GOT3 (cell line): ENCODE results near the gene RNF187.

Source experiments
- DNase-seq: peaks from one replicate; lab custom pipeline; 2025; ENCODE audit warnings: mixed read lengths; lab: John Stamatoyannopoulos, UW

The RNF187 gene

DNA sequence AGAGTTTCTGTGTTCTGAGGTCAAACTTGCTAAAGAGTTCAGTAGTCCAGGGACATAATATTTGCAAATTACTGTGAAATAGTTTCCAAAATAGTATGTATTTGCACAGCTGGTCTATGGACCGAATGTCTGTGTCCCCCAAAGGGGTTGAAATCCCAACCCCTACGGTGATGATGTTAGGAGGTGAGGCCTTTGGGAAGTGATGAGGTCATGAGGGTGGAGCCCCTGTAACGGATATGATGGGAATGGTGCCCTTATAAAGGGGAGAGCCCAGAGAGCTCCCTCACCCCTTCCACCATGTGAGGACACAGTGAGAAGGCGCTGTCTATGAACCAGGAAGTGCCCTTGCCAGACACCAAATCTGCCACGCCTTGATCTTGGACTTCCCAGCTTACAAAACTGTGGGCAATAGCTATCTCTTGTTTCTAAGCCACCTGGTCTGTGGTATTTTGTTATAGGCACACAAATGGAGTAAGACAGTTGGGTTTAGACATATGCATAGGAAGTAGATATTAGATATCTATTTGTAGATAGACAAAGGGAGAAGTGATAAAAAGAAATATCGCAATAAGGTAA is 21.7 kb downstream of the RNF187 start:
- no peak for DNase-seq

DNA sequence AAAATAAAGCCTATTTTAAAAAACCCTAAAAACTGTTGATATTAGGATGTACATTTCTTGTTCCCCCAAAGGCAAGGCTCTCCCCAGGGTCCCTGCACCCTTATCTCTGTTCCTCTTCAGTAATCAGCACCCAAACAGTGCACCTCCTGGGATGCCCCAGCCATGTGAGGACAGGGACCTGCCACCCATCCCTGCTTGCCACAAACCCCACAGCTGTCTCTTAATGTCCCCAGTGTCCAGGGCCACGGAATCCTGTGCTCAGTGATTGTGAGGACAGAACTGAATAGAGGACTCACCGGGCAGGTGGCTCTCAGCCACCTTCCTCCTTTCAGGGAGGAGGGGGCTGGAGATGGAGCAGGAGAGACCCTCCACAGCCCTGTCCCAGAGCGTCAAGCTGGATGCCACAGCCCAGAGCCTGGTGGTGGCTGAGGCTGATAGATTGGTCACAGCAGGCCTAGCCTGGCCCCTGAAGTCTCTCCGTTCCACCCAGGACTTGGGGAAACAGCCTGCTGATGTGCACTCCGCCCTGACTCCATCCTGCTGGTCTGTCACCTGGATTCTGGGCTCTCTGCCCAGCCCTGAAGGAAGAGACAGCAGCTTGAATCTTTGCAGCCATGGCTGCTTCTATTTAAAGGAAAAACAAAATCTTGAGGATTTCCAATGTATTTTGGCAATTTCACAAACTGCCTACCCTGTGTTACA is 23.1 kb downstream of the RNF187 start:
- DNase-seq = no peak

DNA sequence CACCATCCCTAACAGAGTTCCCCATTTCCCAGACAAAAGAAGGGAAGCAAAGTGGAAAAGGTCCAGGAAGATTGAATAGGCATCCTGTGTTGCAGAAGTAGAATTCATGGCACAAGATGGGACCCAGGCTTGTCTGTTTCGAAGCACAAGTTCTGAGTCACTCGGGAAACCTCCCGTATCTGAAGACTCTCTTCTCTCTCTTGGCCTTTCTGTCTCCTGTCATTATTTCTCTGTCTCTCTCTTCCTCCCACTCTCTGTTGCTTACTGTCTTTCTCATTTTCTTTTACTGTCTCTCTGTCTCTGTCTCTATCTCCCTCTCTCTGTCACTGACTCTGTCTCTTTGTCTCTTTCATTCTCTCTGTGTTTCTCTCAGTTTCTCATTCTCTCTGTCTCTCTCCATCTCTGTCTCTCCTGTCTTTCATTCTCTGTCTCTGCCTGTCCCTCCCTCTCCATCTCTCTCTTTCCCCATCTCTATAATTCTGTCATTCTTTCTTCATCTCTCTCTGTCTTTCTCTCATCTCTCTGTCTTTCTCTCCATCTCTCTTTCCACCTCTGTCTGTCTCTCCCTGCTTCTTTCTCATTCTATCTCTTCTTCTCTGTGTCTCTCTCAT is 23.7 kb downstream of the RNF187 start:
- DNase-seq = no peak

DNA sequence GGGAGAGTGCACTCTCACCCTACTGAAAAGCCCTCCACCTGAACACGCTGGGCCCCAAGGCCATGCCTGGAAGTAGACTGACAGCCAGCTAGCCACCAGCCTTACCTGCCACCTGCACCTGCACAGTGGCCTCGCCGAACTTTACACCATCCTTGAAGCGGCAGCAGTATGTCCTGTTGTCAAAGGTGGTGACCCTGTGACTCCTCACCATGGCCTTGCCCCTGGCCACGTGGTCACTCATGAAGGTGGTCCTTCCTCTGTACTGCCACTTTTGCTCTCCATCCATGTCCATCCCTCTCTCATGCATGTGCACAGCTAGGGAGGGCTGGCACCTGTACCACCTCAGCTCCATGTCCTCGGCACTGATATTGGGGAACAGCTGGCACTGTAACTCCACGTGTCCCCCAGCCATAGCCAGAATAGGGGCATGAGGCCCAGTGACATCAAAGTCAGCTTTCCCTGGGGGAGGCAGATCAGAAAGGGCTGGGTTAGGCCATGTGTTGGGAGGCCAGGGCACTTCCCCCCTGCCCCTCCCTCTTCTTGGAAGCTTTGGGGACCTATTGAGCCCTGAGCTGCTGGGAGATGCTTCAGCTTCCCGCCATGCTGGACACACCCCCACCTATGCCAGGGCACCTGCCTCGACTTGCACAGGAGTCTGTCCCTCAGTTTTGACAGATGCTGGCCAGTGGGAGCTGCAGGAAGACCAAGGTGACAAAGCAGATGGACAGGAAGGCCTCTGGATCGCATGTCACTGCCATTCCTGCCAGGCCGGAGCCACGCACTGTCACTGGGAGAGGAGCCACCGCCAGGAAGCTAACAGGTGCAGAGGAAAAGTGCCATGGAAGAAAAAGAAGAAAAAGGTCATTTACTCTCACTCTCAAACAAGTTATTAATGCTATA is 24.6 kb downstream of the RNF187 start:
- DNase-seq = no peak

DNA sequence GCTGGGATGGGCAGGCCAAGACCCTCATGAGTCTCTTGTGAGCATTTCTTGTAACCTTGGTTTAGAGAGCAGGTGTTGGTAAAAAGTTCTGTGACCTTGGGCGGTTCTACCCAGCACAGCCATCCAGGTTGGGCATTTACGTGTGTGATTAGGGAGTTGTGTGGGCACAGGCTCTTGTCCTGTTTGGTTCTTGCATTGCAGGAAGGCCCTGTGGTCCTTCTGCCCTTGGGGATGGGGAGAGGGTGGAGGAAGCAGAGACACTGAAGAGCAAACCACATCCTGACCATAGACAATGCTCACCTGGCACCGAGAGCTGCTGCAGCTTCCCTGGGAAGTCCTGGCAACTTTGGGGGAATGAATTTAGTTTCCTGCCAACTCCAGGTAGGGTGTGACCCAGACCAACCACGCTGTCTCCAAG is 25.6 kb downstream of the RNF187 start:
- no peak for DNase-seq

DNA sequence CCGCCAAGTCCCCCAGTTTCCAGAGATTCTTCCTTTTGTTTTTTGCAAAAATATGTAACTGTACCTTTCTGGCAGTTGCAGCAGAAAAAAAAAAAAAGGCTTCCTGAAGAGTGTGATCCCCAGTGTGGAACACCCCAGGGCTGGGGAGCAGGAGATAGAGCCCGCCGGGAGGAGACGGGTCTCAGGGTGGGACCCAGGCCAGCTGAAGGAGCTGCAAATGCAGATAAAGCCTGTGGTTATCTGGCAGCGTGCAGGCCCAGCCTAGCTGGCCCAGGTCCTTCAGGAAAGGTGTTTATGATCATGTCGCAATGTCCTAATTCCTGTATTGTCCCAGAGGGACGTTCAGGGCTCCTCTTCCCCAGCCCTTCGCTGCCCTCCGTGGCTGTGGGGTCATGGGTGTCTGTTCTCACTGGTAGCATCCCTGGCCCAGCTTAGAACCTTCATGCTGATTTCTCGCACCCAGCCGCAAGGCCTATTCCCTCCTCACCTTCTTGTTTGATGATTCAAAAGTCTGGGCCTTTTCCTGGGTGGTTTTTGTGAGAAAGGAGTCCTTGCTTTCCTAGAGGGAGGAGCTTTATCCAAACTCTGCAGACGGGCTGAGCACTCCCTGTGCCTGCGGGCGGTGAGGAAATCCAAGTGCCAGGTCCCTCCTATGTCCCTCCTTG is 26.2 kb downstream of the RNF187 start:
- DNase-seq = no peak

DNA sequence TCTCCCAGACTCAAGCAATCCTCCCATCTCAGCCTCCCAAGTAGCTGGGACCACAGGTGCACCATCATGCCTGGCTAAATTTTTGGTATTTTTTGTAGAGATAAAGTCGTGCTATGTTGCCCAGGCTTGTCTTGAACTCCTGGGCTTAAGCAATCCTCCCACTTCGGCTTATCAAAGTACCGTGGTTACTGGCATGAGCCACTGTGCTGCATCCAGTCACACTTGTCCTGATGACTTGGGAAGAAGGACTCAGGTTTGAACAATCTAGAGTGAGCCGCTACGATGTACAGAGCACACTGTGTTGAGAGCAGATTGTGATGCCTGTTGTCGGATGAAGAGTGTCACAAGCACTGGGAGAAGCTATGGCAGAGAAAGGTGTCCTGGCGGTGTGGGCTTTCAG is 27.2 kb downstream of the RNF187 start:
- DNase-seq = no peak

DNA sequence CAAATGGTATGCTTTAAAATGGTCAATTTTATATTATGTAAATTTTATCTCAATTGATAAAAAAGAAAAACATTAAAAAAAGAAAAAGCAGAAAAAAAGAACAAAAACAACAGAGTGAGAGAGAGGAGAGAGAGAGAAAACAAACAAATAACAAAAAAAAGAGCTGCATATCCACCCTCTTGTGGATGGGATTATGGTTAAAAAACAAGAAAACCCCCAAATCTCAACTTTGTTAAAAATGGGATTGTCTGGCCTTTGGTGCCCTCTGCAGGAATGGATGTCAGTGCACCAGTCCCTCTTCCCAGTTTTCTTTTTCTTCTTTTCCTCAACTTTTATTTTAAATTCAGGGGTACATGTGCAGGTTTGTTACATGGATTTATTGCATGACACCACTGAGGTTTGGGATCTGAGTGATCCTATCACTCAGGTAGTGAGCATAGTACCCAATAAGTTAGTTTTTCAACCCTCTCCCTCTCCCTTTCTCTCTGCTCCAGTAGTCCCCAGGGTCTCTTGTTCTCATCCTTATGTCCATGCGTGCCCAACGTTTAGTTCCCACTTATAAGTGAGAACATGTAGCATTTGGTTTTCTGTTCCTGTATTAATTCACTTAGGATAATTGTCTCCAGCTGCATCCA is 28.1 kb downstream of the RNF187 start:
- no peak for DNase-seq

DNA sequence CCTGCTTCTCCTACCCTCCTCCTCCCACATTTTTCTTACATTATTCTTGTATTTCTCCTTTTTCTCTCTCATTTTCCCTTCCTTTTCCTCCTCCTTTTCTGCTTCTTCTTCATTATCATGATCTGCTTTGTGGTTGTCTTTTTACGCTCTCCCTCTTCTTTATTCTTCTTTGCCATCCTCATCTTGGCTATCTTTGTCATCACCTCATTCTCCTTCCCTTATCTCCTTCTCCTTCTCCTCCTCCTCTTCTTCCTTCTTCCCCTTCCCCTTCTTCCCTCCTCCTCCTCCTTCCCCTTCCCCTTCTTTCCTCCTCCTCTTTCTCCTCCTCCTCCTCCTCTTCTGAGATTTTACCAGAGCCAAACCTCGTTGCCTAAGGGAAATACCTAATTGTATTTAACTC is 30.5 kb downstream of the RNF187 start:
- DNase-seq = no peak

DNA sequence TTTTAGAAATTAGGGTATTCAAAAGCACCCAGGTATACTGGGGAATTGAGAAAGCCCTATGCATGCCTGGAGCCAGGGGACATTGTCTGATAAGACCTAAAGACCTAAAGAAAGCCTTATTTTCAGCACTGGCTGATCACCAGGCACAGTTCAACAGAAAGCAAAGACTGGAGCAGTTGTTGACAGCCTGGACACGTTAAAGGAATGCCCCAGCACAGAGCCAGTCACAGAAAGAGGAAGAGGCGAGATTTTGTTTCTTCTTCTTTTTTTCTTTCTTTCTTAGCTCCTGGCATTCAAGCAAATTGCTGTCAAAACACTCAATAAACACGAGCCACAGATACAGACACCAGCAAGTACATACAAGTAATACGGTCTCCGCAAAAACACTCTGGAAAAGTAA is 40.4 kb downstream of the RNF187 start:
- DNase-seq = no peak

DNA sequence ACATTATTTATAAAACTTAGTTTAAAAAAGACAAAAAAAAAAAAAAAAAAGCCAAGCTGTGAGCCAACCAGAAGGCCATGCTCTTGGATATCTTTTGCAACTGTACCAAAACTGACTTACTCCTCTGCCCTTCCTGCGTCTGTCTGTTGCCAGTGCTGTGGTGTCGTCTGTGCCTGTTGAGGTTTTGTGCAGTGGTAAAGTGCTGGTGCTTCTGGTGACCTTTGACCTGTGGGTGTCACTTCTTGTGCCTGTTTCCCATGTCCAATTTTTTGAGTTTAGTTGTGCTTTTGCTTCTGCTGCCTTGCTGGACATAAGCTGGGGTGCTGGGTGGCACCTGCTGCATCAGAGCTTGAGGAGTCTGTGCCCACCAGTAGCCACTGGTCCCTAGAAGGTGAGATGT is 41.4 kb downstream of the RNF187 start:
- DNase-seq = no peak

DNA sequence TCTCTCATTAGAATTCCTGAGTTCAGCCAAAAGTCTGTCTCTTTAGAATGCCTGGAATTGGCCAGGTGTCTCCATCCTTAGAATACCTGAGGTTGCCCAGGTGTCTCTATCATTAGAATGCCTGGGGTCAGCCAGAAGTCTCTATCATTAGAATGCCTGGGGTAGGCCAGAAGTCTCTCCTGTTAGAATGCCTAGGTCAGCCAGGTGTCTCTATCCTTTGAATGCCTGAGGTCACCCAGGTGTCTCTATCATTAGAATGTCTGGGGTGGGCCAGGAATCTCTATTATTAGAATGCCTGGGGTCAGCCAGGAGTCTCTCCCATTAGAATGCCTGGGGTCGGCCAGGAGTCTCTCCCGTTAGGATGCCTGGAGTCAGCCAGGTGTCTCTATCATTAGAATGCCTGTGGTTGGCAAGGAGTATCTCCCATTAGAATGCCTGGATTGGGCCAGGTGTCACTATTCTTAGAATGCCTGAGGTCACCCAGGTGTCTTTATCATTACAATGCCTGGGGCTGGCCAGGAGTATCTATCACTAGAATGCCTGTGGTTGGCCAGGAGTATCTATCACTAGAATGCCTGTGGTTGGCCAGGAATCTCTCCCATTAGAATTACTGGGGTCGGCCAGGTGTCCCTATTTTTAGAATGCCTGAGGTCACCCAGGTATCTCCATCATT is 43.0 kb downstream of the RNF187 start:
- no peak for DNase-seq

DNA sequence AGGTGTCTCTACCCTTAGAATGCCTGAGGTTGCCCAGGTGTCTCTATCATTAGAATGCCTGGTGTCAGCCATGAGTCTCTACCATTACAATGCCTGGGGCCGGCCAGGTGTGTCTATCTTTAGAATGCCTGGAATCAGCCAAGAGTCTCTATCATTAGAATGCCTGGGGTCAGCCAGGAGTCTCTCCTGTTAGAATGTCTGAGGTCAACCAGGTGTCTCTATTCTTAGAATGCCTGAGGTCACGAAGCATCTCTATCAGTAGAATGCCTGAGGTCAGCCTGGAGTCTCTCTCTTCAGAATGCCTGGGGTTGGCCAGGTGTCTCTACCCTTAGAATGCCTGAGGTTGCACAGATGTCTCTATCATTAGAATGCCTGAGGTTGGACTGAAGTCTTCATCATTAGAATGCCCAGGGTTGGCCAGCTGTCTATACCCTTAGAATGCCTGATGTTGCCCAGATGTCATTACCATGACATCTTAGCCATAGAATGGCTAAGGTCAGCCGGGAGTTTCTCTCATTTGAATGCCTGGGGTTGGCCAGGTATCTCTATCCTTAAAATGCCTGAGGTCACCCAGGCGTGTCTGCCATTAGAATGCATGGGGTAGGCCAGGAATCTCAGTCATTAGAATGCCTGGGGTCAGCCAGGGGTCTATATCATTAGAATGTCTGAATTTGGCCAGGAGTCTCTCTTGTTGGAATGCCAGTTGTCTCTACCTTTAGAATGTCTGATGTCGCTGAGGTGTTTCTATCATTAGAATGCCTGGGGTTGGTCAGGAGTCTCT is 44.0 kb downstream of the RNF187 start:
- DNase-seq = no peak

DNA sequence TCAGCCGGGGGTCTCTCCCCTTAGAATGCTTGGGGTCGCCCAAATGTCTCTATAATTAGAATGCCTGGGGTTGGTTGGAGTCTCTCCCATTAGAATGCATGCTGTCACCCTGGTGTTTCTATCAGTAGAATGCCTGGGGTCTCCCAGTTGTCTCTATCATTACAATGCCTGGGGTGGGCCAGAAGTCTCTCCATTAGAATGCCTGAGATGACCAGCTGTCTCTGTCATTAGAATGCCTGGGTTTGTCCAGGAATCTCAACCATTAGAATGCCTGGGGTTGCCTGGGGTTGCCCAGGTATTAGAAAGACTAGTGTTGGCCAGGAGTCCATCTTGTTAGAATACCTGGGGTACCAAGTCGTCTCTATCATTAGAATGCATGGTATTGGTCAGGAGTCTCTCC is 51.6 kb downstream of the RNF187 start:
- no peak for DNase-seq

DNA sequence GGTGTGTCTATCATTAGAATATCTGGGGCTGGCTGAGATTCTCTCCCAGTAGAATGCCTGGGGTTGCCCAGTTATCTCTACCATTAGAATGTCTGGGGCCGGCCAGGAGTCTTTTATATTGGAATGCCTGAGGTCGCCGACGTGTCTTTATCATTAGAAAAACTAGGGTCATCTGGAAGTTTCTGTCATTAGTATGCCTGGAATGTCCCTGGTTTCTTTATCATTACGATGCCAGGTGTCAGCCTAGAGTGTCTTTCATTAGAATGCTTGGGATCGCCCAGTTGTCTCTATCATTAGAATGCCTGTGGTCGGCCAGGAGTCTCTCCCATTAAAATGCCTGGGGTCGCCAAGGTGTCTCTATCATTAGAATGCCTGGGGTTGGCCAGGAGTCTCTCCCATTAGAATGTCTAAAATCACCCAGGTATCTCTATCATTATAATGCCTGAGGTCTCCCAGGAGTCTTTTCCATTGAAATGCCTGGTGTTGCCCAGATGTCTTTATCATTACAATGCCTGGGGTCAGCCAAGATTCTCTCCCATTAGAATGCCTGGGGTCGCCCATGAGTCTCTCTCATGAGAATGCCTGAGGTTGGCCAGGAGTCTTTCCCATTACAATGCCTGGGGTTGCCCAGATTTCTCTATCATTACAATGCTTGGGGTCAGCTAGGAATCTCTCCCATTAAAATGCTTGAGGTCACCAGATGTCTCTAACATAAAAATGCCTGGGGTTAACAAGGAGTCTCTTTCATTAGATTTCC is 53.2 kb downstream of the RNF187 start:
- no peak for DNase-seq

DNA sequence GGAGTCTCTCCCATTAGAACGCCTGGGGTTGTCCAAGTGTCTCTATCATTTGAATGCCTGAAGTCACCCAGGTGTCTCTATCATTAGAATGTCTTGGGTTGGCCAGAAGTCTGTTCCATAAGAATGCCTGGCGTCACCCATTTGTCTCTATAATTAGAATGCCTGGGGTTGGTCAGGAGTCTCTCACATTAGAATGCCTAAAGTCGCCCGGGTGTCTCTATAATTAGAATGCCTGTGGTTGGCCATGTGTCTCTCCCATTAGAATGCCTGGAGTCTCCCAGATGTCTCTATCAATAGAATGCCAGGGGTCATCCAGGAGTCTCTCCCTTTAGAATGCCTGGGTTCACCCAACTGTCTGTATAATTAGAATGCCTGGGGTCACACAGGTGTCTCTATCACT is 54.5 kb downstream of the RNF187 start:
- no peak for DNase-seq

DNA sequence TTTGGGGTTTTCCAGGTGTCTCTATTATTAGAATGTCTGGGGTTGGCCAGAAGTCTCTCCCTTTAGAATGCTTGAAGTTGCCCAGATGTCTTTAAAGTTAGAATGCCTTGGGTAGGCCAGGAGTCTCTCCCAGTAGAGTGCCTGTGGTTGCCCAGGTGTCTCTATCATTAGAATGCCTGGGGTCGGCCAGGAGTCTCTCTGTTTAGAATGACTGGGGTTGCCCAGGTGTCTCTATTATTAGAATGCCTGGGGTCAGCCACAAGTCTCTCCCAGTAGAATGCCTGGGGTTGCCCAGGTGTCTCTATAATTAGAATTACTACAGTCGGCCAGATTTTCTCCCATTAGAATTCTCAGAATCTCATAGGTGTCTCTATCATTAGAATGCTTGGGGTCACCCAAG is 55.2 kb downstream of the RNF187 start:
- DNase-seq = no peak

DNA sequence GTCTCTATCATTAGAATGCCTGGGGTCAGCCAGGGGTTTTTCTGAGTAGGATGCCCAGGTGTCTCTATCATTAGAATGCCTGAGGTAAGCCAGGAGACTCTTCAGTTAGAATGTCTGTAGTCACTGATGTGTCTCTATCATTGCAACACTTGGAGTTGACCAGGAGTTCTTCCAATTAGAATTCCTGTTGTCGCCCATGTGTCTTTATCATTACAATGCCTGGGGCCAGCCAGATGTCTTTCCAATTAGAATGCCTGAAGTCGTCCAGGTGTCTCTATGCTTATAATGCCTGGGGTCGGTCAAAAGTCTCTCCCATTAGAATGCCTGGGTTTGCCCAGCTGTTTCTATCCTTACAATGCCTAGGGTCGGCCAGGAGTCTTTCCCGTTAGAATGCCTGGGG is 55.8 kb downstream of the RNF187 start:
- DNase-seq = no peak

DNA sequence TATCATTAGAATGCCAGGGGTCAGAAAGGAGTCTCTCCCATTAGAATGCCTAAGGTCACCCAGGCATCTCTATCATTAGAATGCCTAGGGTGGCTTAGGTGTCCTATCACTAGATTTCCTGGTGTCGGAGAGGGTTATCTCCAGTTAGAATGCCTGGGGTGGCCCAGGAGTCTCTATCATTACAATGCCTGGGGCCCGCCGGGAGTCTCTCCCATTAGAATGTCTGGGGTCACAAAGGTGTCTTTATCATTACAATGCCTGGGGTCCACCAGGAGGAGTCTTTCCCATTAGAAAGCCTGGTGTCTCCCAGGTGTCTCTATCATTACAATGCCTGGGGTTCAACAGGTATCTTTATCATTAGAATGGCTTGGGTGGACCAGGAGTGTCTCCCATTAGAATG is 56.2 kb downstream of the RNF187 start:
- no peak for DNase-seq
